ENCODE results near the gene SRRM3. TPM values are rescaled to one million over a fixed set of nuclear protein-coding genes. Genes with fewer than 3 reads are reported as not detected.
"Not testable (repeated sequence)": the region's sequence is repeated elsewhere in the genome, so short reads cannot be mapped to it uniquely, and the experiment has no call there.

Gene SRRM3
- total and polyA plus RNA-seq, 11 donors, result 1.6 to 28.5 (median 6.5) TPM

DNA sequence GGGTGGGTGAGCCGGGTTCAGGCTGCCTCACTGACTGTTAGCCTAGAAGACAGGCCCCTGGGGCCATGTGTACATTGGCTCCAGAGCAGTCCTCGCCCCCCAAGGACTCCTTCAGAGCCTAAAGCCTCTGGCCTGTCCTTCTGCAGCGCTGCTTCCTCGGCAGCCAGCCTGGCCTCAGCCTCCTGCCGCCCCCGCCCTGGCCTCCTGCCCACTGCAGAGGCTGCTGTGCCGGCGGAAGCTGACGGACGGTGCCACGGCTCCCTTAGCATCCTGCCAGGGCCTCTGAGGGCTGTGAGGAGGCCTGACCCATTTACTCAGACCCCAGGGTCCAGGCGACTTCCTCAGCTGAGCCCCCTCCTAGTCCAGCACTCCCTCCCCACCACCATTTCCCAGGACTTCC, 4.9 kb downstream of the SRRM3 start:
- no peaks in the 10 kb centered on the region for H3K9me3 ChIP-seq
- H3K4me3 ChIP-seq, result no peak overlapping the region
- 32 to 49% (median 41%) methylated on average over 5 to 12 of the region's 12 CpGs for WGBS, 4 donors
- TF ChIP-seq, protein P1, sequence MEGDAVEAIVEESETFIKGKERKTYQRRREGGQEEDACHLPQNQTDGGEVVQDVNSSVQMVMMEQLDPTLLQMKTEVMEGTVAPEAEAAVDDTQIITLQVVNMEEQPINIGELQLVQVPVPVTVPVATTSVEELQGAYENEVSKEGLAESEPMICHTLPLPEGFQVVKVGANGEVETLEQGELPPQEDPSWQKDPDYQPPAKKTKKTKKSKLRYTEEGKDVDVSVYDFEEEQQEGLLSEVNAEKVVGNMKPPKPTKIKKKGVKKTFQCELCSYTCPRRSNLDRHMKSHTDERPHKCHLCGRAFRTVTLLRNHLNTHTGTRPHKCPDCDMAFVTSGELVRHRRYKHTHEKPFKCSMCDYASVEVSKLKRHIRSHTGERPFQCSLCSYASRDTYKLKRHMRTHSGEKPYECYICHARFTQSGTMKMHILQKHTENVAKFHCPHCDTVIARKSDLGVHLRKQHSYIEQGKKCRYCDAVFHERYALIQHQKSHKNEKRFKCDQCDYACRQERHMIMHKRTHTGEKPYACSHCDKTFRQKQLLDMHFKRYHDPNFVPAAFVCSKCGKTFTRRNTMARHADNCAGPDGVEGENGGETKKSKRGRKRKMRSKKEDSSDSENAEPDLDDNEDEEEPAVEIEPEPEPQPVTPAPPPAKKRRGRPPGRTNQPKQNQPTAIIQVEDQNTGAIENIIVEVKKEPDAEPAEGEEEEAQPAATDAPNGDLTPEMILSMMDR (IDR thresholded peaks at IDR 0.05), result no peak
- TF ChIP-seq POLR2A (IDR thresholded peaks at IDR 0.05), result no peak
- H3K27ac ChIP-seq, result no peak overlapping the region
- peaks cover 0 to 12% (median 7%) of the 10 kb centered on the region in 9 donors for H3K27me3 ChIP-seq
- peaks cover 0 to 6% (median 0%) of the 10 kb centered on the region in 12 donors for H3K4me1 ChIP-seq
- intact Hi-C loops (cut with DNase I), result no loop called here
- no peaks in the 10 kb centered on the region for H3K36me3 ChIP-seq
- ATAC-seq (no peak), DNase-seq (peak in 1 of 5 donors; percentile 20)

DNA sequence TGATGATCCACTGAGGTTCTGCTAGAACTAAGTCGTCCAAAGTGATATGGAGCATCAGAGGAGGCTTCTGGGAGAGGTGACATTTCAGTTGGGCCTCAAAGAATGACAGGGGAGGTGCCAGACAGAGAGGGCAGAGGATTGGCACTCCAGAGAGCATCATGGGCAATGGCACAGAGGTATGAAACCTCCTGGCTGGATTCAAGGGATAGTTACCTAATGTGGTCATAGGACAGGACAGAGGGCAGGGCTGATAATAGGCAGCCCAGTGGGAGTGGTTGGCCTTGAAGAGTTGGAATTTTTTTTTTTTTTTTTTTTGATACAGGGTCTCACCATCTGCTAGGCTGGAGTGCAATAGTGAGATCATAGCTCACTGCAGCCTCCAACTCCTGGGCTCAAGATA, 7.6 kb downstream of the SRRM3 start:
- no peaks in the 10 kb centered on the region for H3K4me1 ChIP-seq
- DNase-seq, result no peak
- H3K27ac ChIP-seq, result no peak overlapping the region
- TF ChIP-seq, protein P1 (IDR thresholded peaks at IDR 0.05), result no peak
- no peak for TF ChIP-seq POLR2A (IDR thresholded peaks at IDR 0.05)
- H3K9me3 ChIP-seq, result no peaks in the 10 kb centered on the region
- intact Hi-C loops (cut with DNase I), result no loop called here
- WGBS, 4 donors, result 18 to 48% (median 28%) methylated on average over 1 of the region's 1 CpG
- no peaks in the 10 kb centered on the region for H3K36me3 ChIP-seq
- ATAC-seq, result no peak
- H3K27me3 ChIP-seq, result peaks cover 0 to 12% (median 2%) of the 10 kb centered on the region in 9 donors
- H3K4me3 ChIP-seq, result no peak overlapping the region

DNA sequence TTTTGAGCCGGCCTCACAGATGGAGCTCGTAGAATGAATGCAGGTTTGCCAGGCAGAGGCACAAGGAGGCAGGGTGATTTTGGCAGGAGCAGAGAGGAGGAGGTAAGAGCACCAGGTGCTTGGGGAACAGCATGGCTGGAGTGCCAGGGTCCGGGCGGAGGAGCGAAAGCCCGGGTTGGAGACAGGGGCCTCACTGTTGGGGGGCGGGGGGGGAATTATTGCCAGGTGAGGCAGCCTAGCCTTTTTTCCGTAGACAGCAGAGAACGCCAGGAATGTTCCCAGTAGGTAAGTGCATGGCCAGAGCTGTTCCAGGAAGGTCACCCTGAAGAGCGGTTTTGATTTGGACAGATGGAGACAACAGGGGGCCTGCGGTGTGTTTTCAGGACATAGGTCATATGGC, 9.5 kb downstream of the SRRM3 start:
- no peak for TF ChIP-seq POLR2A (IDR thresholded peaks at IDR 0.05)
- TF ChIP-seq, protein P1 (IDR thresholded peaks at IDR 0.05), result no peak
- intact Hi-C loops (cut with DNase I), result no loop called here
- Histone ChIP-seq H3K27me3 (peaks cover 0 to 12% (median 4%) of the 10 kb centered on the region in 9 donors), H3K9me3 (no peaks in the 10 kb centered on the region), H3K4me3 (no peak overlapping the region), H3K4me1 (no peaks in the 10 kb centered on the region), H3K36me3 (no peaks in the 10 kb centered on the region), H3K27ac (no peak overlapping the region)
- WGBS, 4 donors, result 66 to 70% (median 68%) methylated on average over 10 to 11 of the region's 11 CpGs
- ATAC-seq (no peak), DNase-seq (no peak)

DNA sequence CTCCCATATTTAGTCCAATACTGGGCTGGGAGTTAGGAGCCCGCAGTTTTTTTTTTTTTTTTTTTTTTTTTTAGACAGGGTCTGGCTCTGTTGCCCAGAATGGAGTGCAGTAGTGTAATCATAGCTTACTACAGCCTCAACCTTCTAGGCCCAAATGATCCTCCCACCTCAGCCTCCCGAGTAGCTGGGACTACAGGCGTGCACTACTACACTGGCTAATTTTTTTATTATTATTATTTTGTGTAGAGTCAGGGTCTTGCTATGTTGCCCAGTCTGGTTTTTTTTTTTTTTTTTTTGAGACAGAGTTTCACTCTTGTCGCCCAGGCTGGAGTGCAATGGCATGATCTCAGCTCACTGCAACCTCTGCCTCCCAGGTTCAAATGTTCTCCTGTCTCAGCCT, 13.7 kb downstream of the SRRM3 start:
- H3K4me3 ChIP-seq; DNase-seq; intact Hi-C loops (cut with DNase I); ATAC-seq; H3K4me1 ChIP-seq; H3K36me3 ChIP-seq; H3K27ac ChIP-seq; H3K9me3 ChIP-seq: not testable (repeated sequence)
- 81 to 89% (median 83%) methylated on average over 4 of the region's 4 CpGs for WGBS, 4 donors
- H3K27me3 ChIP-seq, result peaks cover 0 to 45% (median 10%) of the 10 kb centered on the region in 9 donors

DNA sequence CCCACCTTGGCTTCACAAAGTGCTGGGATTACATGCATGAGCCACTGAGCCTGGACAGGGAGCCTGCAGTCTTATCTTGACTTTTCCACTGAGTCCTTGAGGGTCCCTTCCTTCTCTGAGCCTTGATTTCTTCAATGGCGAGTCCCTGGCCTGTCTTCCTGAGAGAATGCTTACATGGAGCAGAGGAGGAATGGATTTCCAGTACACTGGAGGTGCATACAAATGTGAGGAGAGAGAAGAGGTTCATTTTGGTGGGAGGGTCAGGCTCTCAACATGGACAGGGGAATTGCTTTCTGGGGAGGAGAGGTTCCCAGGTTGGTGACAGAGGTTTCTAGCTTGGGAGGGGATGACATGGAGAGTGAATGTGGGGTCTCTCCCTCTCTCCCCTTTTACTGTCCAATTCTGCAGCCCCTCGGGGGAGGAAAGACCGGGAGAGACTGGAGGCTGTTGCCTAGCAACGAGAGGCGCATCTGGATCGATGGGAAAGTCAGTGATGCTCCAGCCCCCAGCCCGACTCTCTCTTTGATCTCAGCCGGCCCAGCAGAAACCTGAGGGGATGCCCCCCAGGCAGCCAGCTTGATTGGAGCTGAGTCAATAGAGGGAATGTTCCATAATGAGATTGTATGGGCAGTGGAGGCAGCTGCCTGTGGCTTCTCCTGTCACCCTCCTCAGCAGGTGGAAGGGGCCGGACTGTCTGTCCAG, 14.8 kb downstream of the SRRM3 start:
- DNase-seq (no peak), ATAC-seq (no peak)
- WGBS, 4 donors, result 31 to 43% (median 34%) methylated on average over 6 to 9 of the region's 9 CpGs
- peaks cover 0 to 49% (median 14%) of the 10 kb centered on the region in 9 donors for H3K27me3 ChIP-seq
- intact Hi-C loops (cut with DNase I), result no loop called here
- no peak overlapping the region for H3K27ac ChIP-seq
- no peaks in the 10 kb centered on the region for H3K9me3 ChIP-seq
- no peaks in the 10 kb centered on the region for H3K36me3 ChIP-seq
- no peaks in the 10 kb centered on the region for H3K4me1 ChIP-seq
- no peak for TF ChIP-seq POLR2A (IDR thresholded peaks at IDR 0.05)
- TF ChIP-seq, protein P1 (IDR thresholded peaks at IDR 0.05), result no peak
- no peak overlapping the region for H3K4me3 ChIP-seq

Measured in heart left ventricle (tissue), 16 donors.